Measurements from ENCODE around the gene CX3CR1. TPM values are rescaled to one million over a fixed set of nuclear protein-coding genes. Genes with fewer than 3 reads are reported as not detected.

CX3CR1 gene
- total RNA-seq, 1 donor from 2014 or later, result 0.32 TPM

GRCh38 chr3:39224288-39224687, 55.5 kb downstream of the CX3CR1 start:
- no peaks in the 10 kb centered on the region for H3K36me3 ChIP-seq (ENCODE audit: insufficient read depth, low read length)
- peaks cover 2% of the 10 kb centered on the region for H3K9me3 Mint-ChIP-seq (ENCODE audit: unreplicated experiment)
- H3K4me2 ChIP-seq (ENCODE audit: low read length), result no peak overlapping the region
- no peak overlapping the region for H3K9ac ChIP-seq (ENCODE audit: low read length)
- no peak overlapping the region for H3K4me3 Mint-ChIP-seq (ENCODE audit: unreplicated experiment)
- FAIRE-seq (no peak), DNase-seq (ENCODE audit: low read depth) (no peak)
- H3K9me3 ChIP-seq (ENCODE audit: insufficient read depth, low read depth, low read length), result no peaks in the 10 kb centered on the region
- H3K27me3 Mint-ChIP-seq (ENCODE audit: low read depth, unreplicated experiment), result peaks cover 9% of the 10 kb centered on the region
- no peaks in the 10 kb centered on the region for H4K20me1 ChIP-seq (ENCODE audit: insufficient read depth, low read length)
- H3K36me3 Mint-ChIP-seq (ENCODE audit: low read depth, unreplicated experiment), result no peaks in the 10 kb centered on the region
- H3K79me2 ChIP-seq (ENCODE audit: insufficient read depth, low read length), result no peaks in the 10 kb centered on the region
- H3K27ac ChIP-seq (ENCODE audit: low read depth, low read length), result no peak overlapping the region
- no peak for TF ChIP-seq EZH2 (IDR thresholded peaks at IDR 0.05; ENCODE audit: insufficient read depth, low read length)
- TF ChIP-seq CTCF (IDR thresholded peaks at IDR 0.05; ENCODE audit: insufficient read depth, low read depth, low read length), result no peak
- H3K27me3 ChIP-seq (ENCODE audit: insufficient read depth, low read length), result peaks cover 6% of the 10 kb centered on the region
- H3K4me3 ChIP-seq (ENCODE audit: insufficient read depth, low read depth, low read length), result no peak overlapping the region
- no peak overlapping the region for H2AFZ ChIP-seq (ENCODE audit: low read depth, low read length)
- peaks cover 1% of the 10 kb centered on the region for H3K4me1 Mint-ChIP-seq (ENCODE audit: low read depth, unreplicated experiment)
- no peaks in the 10 kb centered on the region for H3K4me1 ChIP-seq (ENCODE audit: insufficient read depth, low read length)
- no peak overlapping the region for H3K27ac Mint-ChIP-seq (ENCODE audit: unreplicated experiment)

GRCh38 chr3:39222939-39223338, 56.9 kb downstream of the CX3CR1 start:
- no peak for TF ChIP-seq CTCF (IDR thresholded peaks at IDR 0.05; ENCODE audit: insufficient read depth, low read depth, low read length)
- TF ChIP-seq EZH2 (IDR thresholded peaks at IDR 0.05; ENCODE audit: insufficient read depth, low read length), result no peak
- H3K4me3 ChIP-seq (ENCODE audit: insufficient read depth, low read depth, low read length), result no peak overlapping the region
- no peak overlapping the region for H3K27ac ChIP-seq (ENCODE audit: low read depth, low read length)
- H3K36me3 Mint-ChIP-seq (ENCODE audit: low read depth, unreplicated experiment), result no peaks in the 10 kb centered on the region
- DNase-seq (ENCODE audit: low read depth), result no peak
- no peaks in the 10 kb centered on the region for H3K79me2 ChIP-seq (ENCODE audit: insufficient read depth, low read length)
- no peak for FAIRE-seq
- no peaks in the 10 kb centered on the region for H3K36me3 ChIP-seq (ENCODE audit: insufficient read depth, low read length)
- no peak overlapping the region for H3K4me2 ChIP-seq (ENCODE audit: low read length)
- H3K27me3 Mint-ChIP-seq (ENCODE audit: low read depth, unreplicated experiment), result peaks cover 9% of the 10 kb centered on the region
- peaks cover 2% of the 10 kb centered on the region for H3K9me3 Mint-ChIP-seq (ENCODE audit: unreplicated experiment)
- no peak overlapping the region for H3K4me3 Mint-ChIP-seq (ENCODE audit: unreplicated experiment)
- peaks cover 8% of the 10 kb centered on the region for H3K27me3 ChIP-seq (ENCODE audit: insufficient read depth, low read length)
- no peak overlapping the region for H3K9ac ChIP-seq (ENCODE audit: low read length)
- peaks cover 1% of the 10 kb centered on the region for H3K4me1 Mint-ChIP-seq (ENCODE audit: low read depth, unreplicated experiment)
- no peak overlapping the region for H3K27ac Mint-ChIP-seq (ENCODE audit: unreplicated experiment)
- no peak overlapping the region for H2AFZ ChIP-seq (ENCODE audit: low read depth, low read length)
- no peaks in the 10 kb centered on the region for H3K4me1 ChIP-seq (ENCODE audit: insufficient read depth, low read length)
- H4K20me1 ChIP-seq (ENCODE audit: insufficient read depth, low read length), result no peaks in the 10 kb centered on the region
- no peaks in the 10 kb centered on the region for H3K9me3 ChIP-seq (ENCODE audit: insufficient read depth, low read depth, low read length)

GRCh38 chr3:39222462-39222861, 57.4 kb downstream of the CX3CR1 start:
- FAIRE-seq, result no peak
- peaks cover 11% of the 10 kb centered on the region for H3K27me3 Mint-ChIP-seq (ENCODE audit: low read depth, unreplicated experiment)

More at GRCh38 chr3:39222462-39222861, 57.4 kb downstream of the CX3CR1 start:
- peaks cover 8% of the 10 kb centered on the region for H3K27me3 ChIP-seq (ENCODE audit: insufficient read depth, low read length)
- no peak overlapping the region for H2AFZ ChIP-seq (ENCODE audit: low read depth, low read length)
- no peak for DNase-seq (ENCODE audit: low read depth)
- Mint-ChIP-seq H3K4me1 (ENCODE audit: low read depth, unreplicated experiment) (peaks cover 1% of the 10 kb centered on the region), H3K4me3 (ENCODE audit: unreplicated experiment) (no peak overlapping the region), H3K36me3 (ENCODE audit: low read depth, unreplicated experiment) (no peaks in the 10 kb centered on the region), H3K9me3 (ENCODE audit: unreplicated experiment) (peaks cover 2% of the 10 kb centered on the region), H3K27ac (ENCODE audit: unreplicated experiment) (no peak overlapping the region)
- H3K27ac ChIP-seq (ENCODE audit: low read depth, low read length), result no peak overlapping the region
- H3K9ac ChIP-seq (ENCODE audit: low read length), result no peak overlapping the region
- H3K4me2 ChIP-seq (ENCODE audit: low read length), result no peak overlapping the region
- no peaks in the 10 kb centered on the region for H3K36me3 ChIP-seq (ENCODE audit: insufficient read depth, low read length)
- H3K9me3 ChIP-seq (ENCODE audit: insufficient read depth, low read depth, low read length), result no peaks in the 10 kb centered on the region
- H3K4me3 ChIP-seq (ENCODE audit: insufficient read depth, low read depth, low read length), result no peak overlapping the region
- H3K79me2 ChIP-seq (ENCODE audit: insufficient read depth, low read length), result no peaks in the 10 kb centered on the region
- H3K4me1 ChIP-seq (ENCODE audit: insufficient read depth, low read length), result no peaks in the 10 kb centered on the region
- no peaks in the 10 kb centered on the region for H4K20me1 ChIP-seq (ENCODE audit: insufficient read depth, low read length)
- TF ChIP-seq CTCF (IDR thresholded peaks at IDR 0.05; ENCODE audit: insufficient read depth, low read depth, low read length) (no peak), EZH2 (IDR thresholded peaks at IDR 0.05; ENCODE audit: insufficient read depth, low read length) (no peak)

Data from astrocyte (in vitro differentiated cells and primary cell).